ENCODE measurements around the gene SH3BP2. TPM values are rescaled to one million over a fixed set of nuclear protein-coding genes. Genes with fewer than 3 reads are reported as not detected.

SH3BP2 gene
- total RNA-seq, 1 experiment from 2014 or later = 52.8 TPM

- H3K27ac ChIP-seq (ENCODE audit: low read depth, low read length) = no peak overlapping the region
- no peaks in the 10 kb centered on the region for H3K79me2 ChIP-seq (ENCODE audit: insufficient read depth, low read length)
- peaks cover 0 to 3% of the 10 kb centered on the region in 2 experiments; a peak in 2 of 4 replicates for H3K36me3 ChIP-seq (ENCODE audit: control insufficient read depth in 1 of 2, insufficient read depth in 2 of 2, low read length in 2 of 2)
- H3K9me2 ChIP-seq (ENCODE audit: insufficient read depth) = peaks cover 4% of the 10 kb centered on the region; the same call in 1 of the 2 replicates
- no peaks in the 10 kb centered on the region for H3K9me3 ChIP-seq (ENCODE audit: control insufficient read depth in 1 of 2, insufficient read depth in 1 of 2, low read depth in 1 of 2, low read length in 2 of 2)
- ChIA-PET RAD21 (ENCODE audit: low non-redundant PET in 1 of 2, low total read pairs in 2 of 2, uncharacterized antibody in 2 of 2, unreplicated experiment in 2 of 2) (no interaction called here), POLR2A (no interaction called here), CTCF (no interaction called here)
- H3K4me2 ChIP-seq (ENCODE audit: low read length) = no peak overlapping the region
- TF ChIP-seq, protein P1, sequence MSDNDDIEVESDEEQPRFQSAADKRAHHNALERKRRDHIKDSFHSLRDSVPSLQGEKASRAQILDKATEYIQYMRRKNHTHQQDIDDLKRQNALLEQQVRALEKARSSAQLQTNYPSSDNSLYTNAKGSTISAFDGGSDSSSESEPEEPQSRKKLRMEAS (IDR thresholded peaks at IDR 0.05) = no peak
- DNase-seq (ENCODE audit: low read depth, low spot score) (no peak), ATAC-seq (no peak)
- peaks cover 4 to 5% of the 10 kb centered on the region in 2 experiments; a peak in 2 of 4 replicates for H3K4me1 ChIP-seq (ENCODE audit: control insufficient read depth in 1 of 2, insufficient read depth in 2 of 2, low read length in 2 of 2)
- H2AFZ ChIP-seq (ENCODE audit: low read depth, low read length, poor library complexity, severe bottlenecking) = no peak overlapping the region
- H3K4me3 ChIP-seq (replicated peaks in 1 of 2; ENCODE audit: low read depth in 1 of 2, low read length in 2 of 2) = no peak overlapping the region
- H4K20me1 ChIP-seq (ENCODE audit: insufficient read depth) = no peaks in the 10 kb centered on the region; the same call in 1 of the 2 replicates
- intact Hi-C loops (cut with micrococcal nuclease) = no loop called here
- H3K27me3 ChIP-seq (ENCODE audit: insufficient read depth, low read length) = no peaks in the 10 kb centered on the region
- H3K9ac ChIP-seq (ENCODE audit: low read length) = no peak overlapping the region
- BruUV-seq (replicated peaks) = no TSS peak
Measured at GRCh38 chr4:2837904-2838496, 45.1 kb downstream of the SH3BP2 start.

DNA sequence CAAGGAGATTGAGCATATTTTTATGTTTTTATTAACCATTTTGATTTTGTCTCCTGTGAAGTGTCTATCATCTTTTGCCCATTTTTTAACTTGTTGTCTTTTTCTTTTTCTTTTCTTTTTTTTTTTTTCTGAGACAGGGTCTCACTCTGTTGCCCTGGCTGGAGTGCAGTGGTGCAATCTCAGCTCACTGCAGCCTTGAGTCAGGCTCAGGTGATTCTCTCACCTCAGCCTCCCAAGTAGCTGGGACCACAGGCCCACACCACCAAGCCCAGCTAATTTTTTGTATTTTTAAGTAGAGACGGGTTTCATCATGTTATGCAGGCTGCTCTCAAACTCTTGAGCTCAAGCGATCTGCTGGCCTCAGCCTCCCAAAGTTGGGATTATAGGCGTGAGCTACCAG, 46.2 kb downstream of the SH3BP2 start:
- Histone ChIP-seq H3K4me2 (ENCODE audit: low read length) (no peak overlapping the region), H4K20me1 (ENCODE audit: insufficient read depth) (no peaks in the 10 kb centered on the region; the same call in 1 of the 2 replicates), H3K79me2 (ENCODE audit: insufficient read depth, low read length) (peaks cover under 1% of the 10 kb centered on the region), H3K36me3 (ENCODE audit: control insufficient read depth in 1 of 2, insufficient read depth in 2 of 2, low read length in 2 of 2) (no peaks in the 10 kb centered on the region; a peak in 1 of 4 replicates), H3K27me3 (ENCODE audit: insufficient read depth, low read length) (no peaks in the 10 kb centered on the region), H2AFZ (ENCODE audit: low read depth, low read length, poor library complexity, severe bottlenecking) (no peak overlapping the region), H3K4me3 (replicated peaks in 1 of 2; ENCODE audit: low read depth in 1 of 2, low read length in 2 of 2) (no peak overlapping the region), H3K4me1 (ENCODE audit: control insufficient read depth in 1 of 2, insufficient read depth in 2 of 2, low read length in 2 of 2) (peaks cover 5 to 6% of the 10 kb centered on the region in 2 experiments; a peak in 2 of 4 replicates), H3K9me3 (ENCODE audit: control insufficient read depth in 1 of 2, insufficient read depth in 1 of 2, low read depth in 1 of 2, low read length in 2 of 2) (no peaks in the 10 kb centered on the region), H3K27ac (ENCODE audit: low read depth, low read length) (no peak overlapping the region), H3K9ac (ENCODE audit: low read length) (no peak overlapping the region), H3K9me2 (ENCODE audit: insufficient read depth) (peaks cover 4% of the 10 kb centered on the region; the same call in 1 of the 2 replicates)
- intact Hi-C loops (cut with micrococcal nuclease) = no loop called here
- DNase-seq (ENCODE audit: low read depth, low spot score) = no peak
- ChIA-PET POLR2A (interaction anchor here (1.0 kb wide), 1 partner anchor 21 kb away, joined by 3 read pairs; no protein-coding TSS in a partner anchor), RAD21 (ENCODE audit: low non-redundant PET in 1 of 2, low total read pairs in 2 of 2, uncharacterized antibody in 2 of 2, unreplicated experiment in 2 of 2) (no interaction called here), CTCF (no interaction called here)
- BruUV-seq (replicated peaks) = no TSS peak
- no peak for ATAC-seq
- no peak for TF ChIP-seq REST (IDR thresholded peaks at IDR 0.05; ENCODE audit: low read depth)
- TF ChIP-seq, protein P1 (IDR thresholded peaks at IDR 0.05) = no peak
